Liver (tissue), 9 donors: ENCODE data around the gene CRACR2B. TPM values are rescaled to one million over a fixed set of nuclear protein-coding genes. Genes with fewer than 3 reads are reported as not detected.

Source experiments
- DNase-seq: peaks from one replicate; pipeline ENCODE4 v3.0.0-alpha.2; 2017; ENCODE audit warnings: low spot score
- H3K27ac ChIP-seq, 2 donors: one replicate each; pipeline ENCODE4 v1.7.0; 2013; ENCODE audit warnings: inconsistent platforms in 2 of 2, low read length in 2 of 2, control low read depth in 1 of 2, low read depth in 1 of 2, mild to moderate bottlenecking in 1 of 2
- H3K27me3 ChIP-seq, 4 donors: one replicate each; pipeline versions ENCODE4 v1.6.1 to v1.7.0; 2013; ENCODE audit warnings: low read length in 3 of 4, inconsistent platforms in 1 of 4, mild to moderate bottlenecking in 1 of 4, moderate library complexity in 1 of 4; ENCODE audit not compliant: control insufficient read depth in 4 of 4, insufficient read depth in 4 of 4
- H3K36me3 ChIP-seq, 4 donors: one replicate each; pipeline versions ENCODE4 v1.6.1 to v1.7.0; 2013; ENCODE audit warnings: low read length in 3 of 4, mild to moderate bottlenecking in 3 of 4, low read depth in 1 of 4, moderate library complexity in 1 of 4; ENCODE audit not compliant: control insufficient read depth in 4 of 4, insufficient read depth in 3 of 4
- H3K4me1 ChIP-seq, 4 donors: one replicate each; pipeline versions ENCODE4 v1.6.1 to v1.7.0; 2013; ENCODE audit warnings: low read length in 3 of 4, mild to moderate bottlenecking in 3 of 4, moderate library complexity in 1 of 4; ENCODE audit not compliant: control insufficient read depth in 4 of 4, insufficient read depth in 4 of 4
- H3K4me3 ChIP-seq, 3 donors: one replicate each; pipeline versions ENCODE4 v1.6.1 to v1.7.0; 2013; ENCODE audit warnings: low read length in 3 of 3, control low read depth in 1 of 3, low read depth in 1 of 3, mild to moderate bottlenecking in 1 of 3
- H3K9ac ChIP-seq, 2 donors: one replicate each; pipeline ENCODE4 v1.7.0; 2013; ENCODE audit warnings: low read length in 2 of 2, mild to moderate bottlenecking in 2 of 2, moderate library complexity in 2 of 2, control low read depth in 1 of 2, low read depth in 1 of 2
- H3K9me3 ChIP-seq, 4 donors: one replicate each; pipeline versions ENCODE4 v1.6.1 to v1.7.0; 2013; ENCODE audit warnings: low read length in 3 of 4; ENCODE audit not compliant: control insufficient read depth in 4 of 4
- ATF3 ChIP-seq: IDR thresholded peaks from 2 replicates; pipeline ENCODE4 v1.6.1; 2016; ENCODE audit warnings: antibody characterized with exemption
- CTCF ChIP-seq: fragments of 150-350 bp; IDR thresholded peaks from 2 replicates; pipeline ENCODE4 v1.5.1; 2017; ENCODE audit warnings: improper control_type of control experiment, low read depth, low read length; ENCODE audit not compliant: missing input control
- EGR1 ChIP-seq, 2 donors: IDR thresholded peaks; 2 replicates each; pipeline ENCODE4 v1.6.1; 2016 to 2018; ENCODE audit warnings: antibody characterized with exemption in 2 of 2, low read depth in 2 of 2
- FOXA1 ChIP-seq: IDR thresholded peaks from 2 replicates; pipeline ENCODE4 v1.6.1; 2016; ENCODE audit warnings: antibody characterized with exemption
- FOXA2 ChIP-seq: IDR thresholded peaks from 2 replicates; pipeline ENCODE4 v1.6.1; 2016; ENCODE audit warnings: antibody characterized with exemption
- GABPA ChIP-seq, 2 donors: IDR thresholded peaks in 1 of 2; conservative IDR thresholded peaks in 1 of 2; 2 replicates each; pipeline ENCODE4 v1.6.1; 2016; ENCODE audit warnings: antibody characterized with exemption in 2 of 2, mild to moderate bottlenecking in 1 of 2, moderate library complexity in 1 of 2
- HNF4A ChIP-seq, 2 donors: conservative IDR thresholded peaks; 2 replicates each; pipeline ENCODE4 v1.6.1; 2016; ENCODE audit warnings: antibody characterized with exemption in 2 of 2, mild to moderate bottlenecking in 2 of 2
- JUND ChIP-seq, 2 donors: IDR thresholded peaks; 2 replicates each; pipeline ENCODE4 v1.6.1; 2016; ENCODE audit warnings: antibody characterized with exemption in 2 of 2
- NR2F2 ChIP-seq: IDR thresholded peaks from 2 replicates; pipeline ENCODE4 v1.6.1; 2016; ENCODE audit warnings: antibody characterized with exemption
- RAD21 ChIP-seq, 2 donors: IDR thresholded peaks; 2 replicates each; pipeline ENCODE4 v1.6.1; 2016; ENCODE audit warnings: antibody characterized with exemption in 2 of 2, mild to moderate bottlenecking in 2 of 2
- RXRA ChIP-seq, 2 donors: IDR thresholded peaks; 2 replicates each; pipeline ENCODE4 v1.6.1; 2017 to 2018; ENCODE audit warnings: antibody characterized with exemption in 2 of 2, mild to moderate bottlenecking in 1 of 2
- SP1 ChIP-seq: IDR thresholded peaks from 2 replicates; pipeline ENCODE4 v1.6.1; 2018; ENCODE audit warnings: antibody characterized with exemption, mild to moderate bottlenecking
- TAF1 ChIP-seq: conservative IDR thresholded peaks from 2 replicates; pipeline ENCODE4 v1.6.1; 2016; ENCODE audit warnings: antibody characterized with exemption, mild to moderate bottlenecking
- YY1 ChIP-seq: IDR thresholded peaks from 2 replicates; pipeline ENCODE4 v1.6.1; 2016; ENCODE audit warnings: antibody characterized with exemption, mild to moderate bottlenecking
- ZBTB33 ChIP-seq: IDR thresholded peaks from 2 replicates; pipeline ENCODE4 v1.6.1; 2016; ENCODE audit warnings: antibody characterized with exemption
- whole genome bisulfite sequencing: extraction: QIAGEN DNeasy Blood & Tissue Kit; methylation state at CpG from one replicate; pipeline ENCODE4 v1.1.7; 2013; 5-methylcytosine and 5-hydroxymethylcytosine counted together
- polyA plus RNA-seq, 2 donors: library from polyadenylated mRNA; stranded (reverse) in 1 of 2; unstranded in 1 of 2; fragments of 200-250 nt in 1 of 2; fragments of >200 nt in 1 of 2; fragmentation: Nextera tagmentation in 1 of 2; extraction: Ambion mirVana in 1 of 2; gene quantifications; one replicate each; pipeline versions ENCODE4 v1.2.1 to v1.2.3, GENCODE V29; 2013 to 2015
- total RNA-seq, 2 donors: library from RNA; depleted of rRNA; stranded (reverse); fragments of >200 nt; gene quantifications; one replicate each; pipeline ENCODE4 v1.2.3, GENCODE V29; 2014
- TF ChIP-seq, protein P1 (sequence below): IDR thresholded peaks from 2 replicates; pipeline ENCODE4 v1.6.1; 2016; ENCODE audit warnings: antibody characterized with exemption, mild to moderate bottlenecking
- TF ChIP-seq, protein P2 (sequence below): IDR thresholded peaks from 2 replicates; pipeline ENCODE4 v1.6.1; 2016; ENCODE audit warnings: antibody characterized with exemption
- donor health status: healthy.
- donor health status: healthy.
- donor health status: healthy.
- donor health status: healthy.
- donor health status: healthy.

Gene CRACR2B
- total RNA-seq (1 to 10 TPM in 1 of 2 donors, under 1 TPM in 1; 0.14 to 2.8 TPM), polyA plus RNA-seq (1 to 10 TPM; 1.6 to 2.9 TPM)

DNA sequence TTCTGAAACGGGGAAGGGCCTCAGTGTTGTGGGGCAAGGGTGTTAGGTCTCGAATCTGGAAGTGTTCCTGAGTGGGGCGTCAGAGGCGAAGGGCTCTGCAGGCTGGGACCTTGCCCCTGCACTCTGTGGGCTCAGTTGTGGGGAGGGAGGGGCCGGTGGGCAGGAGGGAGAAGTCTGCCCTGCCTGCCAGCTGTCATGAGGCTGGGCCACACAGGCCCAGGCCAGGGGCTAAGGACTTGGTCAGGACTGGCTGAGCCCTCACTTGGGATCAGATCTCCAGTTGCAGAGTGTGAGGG is at the start of gene CRACR2B:
Gene CRACR2B, plus strand, starts transcription at position 23 of the 296 bp plus-strand sequence. CDS start 689 bp downstream, outside the sequence.
- peaks cover 57 to 91% (median 71%) of the 10 kb centered on the region in 4 donors for H3K4me1 ChIP-seq
- peak within 1 kb of the TSS in 1 of 2 donors; percentile 16 for H3K27ac ChIP-seq
- WGBS, result 67% methylated on average over 5 of the region's 5 CpGs
- no peak for DNase-seq
- no peaks in the 10 kb centered on the region for H3K9me3 ChIP-seq
- H3K27me3 ChIP-seq, result no peaks in the 10 kb centered on the region
- peaks cover 0 to 11% (median 3%) of the 10 kb centered on the region in 4 donors for H3K36me3 ChIP-seq
- H3K4me3 ChIP-seq, result peak within 1 kb of the TSS in 1 of 3 donors; percentile 51
- TF ChIP-seq ATF3, result no peak
- no peak for TF ChIP-seq FOXA1
- TF ChIP-seq, protein P1, sequence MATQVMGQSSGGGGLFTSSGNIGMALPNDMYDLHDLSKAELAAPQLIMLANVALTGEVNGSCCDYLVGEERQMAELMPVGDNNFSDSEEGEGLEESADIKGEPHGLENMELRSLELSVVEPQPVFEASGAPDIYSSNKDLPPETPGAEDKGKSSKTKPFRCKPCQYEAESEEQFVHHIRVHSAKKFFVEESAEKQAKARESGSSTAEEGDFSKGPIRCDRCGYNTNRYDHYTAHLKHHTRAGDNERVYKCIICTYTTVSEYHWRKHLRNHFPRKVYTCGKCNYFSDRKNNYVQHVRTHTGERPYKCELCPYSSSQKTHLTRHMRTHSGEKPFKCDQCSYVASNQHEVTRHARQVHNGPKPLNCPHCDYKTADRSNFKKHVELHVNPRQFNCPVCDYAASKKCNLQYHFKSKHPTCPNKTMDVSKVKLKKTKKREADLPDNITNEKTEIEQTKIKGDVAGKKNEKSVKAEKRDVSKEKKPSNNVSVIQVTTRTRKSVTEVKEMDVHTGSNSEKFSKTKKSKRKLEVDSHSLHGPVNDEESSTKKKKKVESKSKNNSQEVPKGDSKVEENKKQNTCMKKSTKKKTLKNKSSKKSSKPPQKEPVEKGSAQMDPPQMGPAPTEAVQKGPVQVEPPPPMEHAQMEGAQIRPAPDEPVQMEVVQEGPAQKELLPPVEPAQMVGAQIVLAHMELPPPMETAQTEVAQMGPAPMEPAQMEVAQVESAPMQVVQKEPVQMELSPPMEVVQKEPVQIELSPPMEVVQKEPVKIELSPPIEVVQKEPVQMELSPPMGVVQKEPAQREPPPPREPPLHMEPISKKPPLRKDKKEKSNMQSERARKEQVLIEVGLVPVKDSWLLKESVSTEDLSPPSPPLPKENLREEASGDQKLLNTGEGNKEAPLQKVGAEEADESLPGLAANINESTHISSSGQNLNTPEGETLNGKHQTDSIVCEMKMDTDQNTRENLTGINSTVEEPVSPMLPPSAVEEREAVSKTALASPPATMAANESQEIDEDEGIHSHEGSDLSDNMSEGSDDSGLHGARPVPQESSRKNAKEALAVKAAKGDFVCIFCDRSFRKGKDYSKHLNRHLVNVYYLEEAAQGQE, result no peak
- no peak for TF ChIP-seq HNF4A (conservative IDR thresholded peaks at IDR 0.05)
- TF ChIP-seq RAD21 (IDR thresholded peaks at IDR 0.05), result no peak
- no peak for TF ChIP-seq EGR1 (IDR thresholded peaks at IDR 0.05; ENCODE audit: low read depth in 2 of 2)
- no peak for TF ChIP-seq FOXA2
- no peak for TF ChIP-seq RXRA (IDR thresholded peaks at IDR 0.05)
- TF ChIP-seq, protein P2, sequence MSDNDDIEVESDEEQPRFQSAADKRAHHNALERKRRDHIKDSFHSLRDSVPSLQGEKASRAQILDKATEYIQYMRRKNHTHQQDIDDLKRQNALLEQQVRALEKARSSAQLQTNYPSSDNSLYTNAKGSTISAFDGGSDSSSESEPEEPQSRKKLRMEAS, result no peak
- TF ChIP-seq ZBTB33, result no peak
- TF ChIP-seq GABPA (IDR thresholded peaks at IDR 0.05 in 1 of 2, conservative IDR thresholded peaks at IDR 0.05 in 1 of 2), result no peak
- TF ChIP-seq TAF1, result no peak
- TF ChIP-seq SP1, result no peak
- no peak for TF ChIP-seq YY1
- no peak within 1 kb of the TSS for H3K9ac ChIP-seq

DNA sequence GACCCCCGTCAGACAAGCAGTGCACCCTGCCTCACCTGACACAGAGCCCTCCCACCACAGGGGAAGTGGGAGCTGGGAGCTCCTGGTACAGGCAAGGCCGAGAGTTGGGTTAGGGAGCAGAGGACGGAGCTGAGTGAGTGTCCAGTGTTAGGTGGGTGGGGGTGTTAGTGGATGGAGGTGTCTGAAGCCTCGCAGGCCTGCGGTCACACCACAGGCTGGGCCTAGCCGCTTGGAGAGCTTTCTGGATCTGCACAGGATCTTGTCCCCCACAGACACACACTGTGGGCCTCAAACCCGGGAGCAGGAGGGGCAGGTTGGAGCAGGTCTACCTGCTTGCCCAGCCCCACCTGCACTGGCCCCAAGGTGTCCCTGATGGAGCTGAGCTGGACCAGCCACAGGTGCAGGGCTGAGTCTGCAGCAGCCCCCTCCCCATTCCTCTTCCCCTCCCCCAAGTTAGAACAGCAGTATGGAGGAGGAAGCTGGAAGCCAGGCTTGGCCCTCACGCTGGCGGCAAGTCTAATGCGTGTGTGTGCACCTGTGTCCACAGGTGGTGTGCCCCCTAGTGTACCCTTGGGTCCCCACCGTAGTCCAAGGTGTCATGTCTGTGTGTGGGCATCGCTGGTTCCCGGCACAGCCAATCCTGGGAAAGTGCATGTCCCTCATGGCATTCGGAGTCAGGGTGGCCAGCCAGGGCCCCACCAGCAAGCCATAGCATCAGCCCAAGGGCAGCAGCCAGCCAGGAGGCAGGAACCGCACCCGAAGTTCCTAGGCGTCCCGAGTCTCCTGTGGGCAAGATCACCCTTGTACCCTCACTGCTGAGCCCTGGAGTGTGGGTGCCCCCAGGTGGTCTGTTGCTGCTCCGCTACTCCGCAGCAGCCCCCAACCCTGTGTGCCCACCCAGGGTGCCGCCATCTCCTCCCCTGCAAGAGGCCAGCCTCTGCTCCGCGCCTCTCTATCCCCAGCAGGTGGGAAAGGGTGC is 48.5 kb upstream of the CRACR2B start:
- H3K9ac ChIP-seq, result no peak overlapping the region
- DNase-seq, result no peak
- H3K9me3 ChIP-seq, result no peaks in the 10 kb centered on the region
- 92% methylated on average over 23 of the region's 23 CpGs for whole genome bisulfite sequencing
- peaks cover 0 to 5% (median 0%) of the 10 kb centered on the region in 4 donors for H3K36me3 ChIP-seq
- no peak for TF ChIP-seq RXRA (IDR thresholded peaks at IDR 0.05)
- TF ChIP-seq, protein P1, result no peak
- TF ChIP-seq EGR1 (IDR thresholded peaks at IDR 0.05; ENCODE audit: low read depth in 2 of 2), result no peak
- no peak for TF ChIP-seq YY1
- TF ChIP-seq NR2F2, result no peak
- TF ChIP-seq GABPA (IDR thresholded peaks at IDR 0.05 in 1 of 2, conservative IDR thresholded peaks at IDR 0.05 in 1 of 2), result no peak
- no peak for TF ChIP-seq CTCF
- TF ChIP-seq JUND (IDR thresholded peaks at IDR 0.05), result no peak
- peak overlapping the region in 1 of 3 donors; percentile 95 for H3K4me3 ChIP-seq
- no peak overlapping the region for H3K27ac ChIP-seq
- H3K27me3 ChIP-seq, result no peaks in the 10 kb centered on the region
- peaks cover 13 to 37% (median 21%) of the 10 kb centered on the region in 4 donors for H3K4me1 ChIP-seq
